B cell (primary cell): ENCODE results near the gene SMC4. TPM values are rescaled to one million over a fixed set of nuclear protein-coding genes. Genes with fewer than 3 reads are reported as not detected.

Source experiments
- ATAC-seq: fragments of 200-7000 bp; cut with Tn5 transposase; one replicate; pipeline ENCODE4 v1.10.0; 2021; ENCODE audit warnings: low read depth, mild to moderate bottlenecking, moderate number of reproducible peaks, moderate library complexity
- CTCF ChIA-PET: fragments of 350-600 bp; sonication (Branson Sonifier 250); formaldehyde crosslinking; loops from one replicate; lab custom pipeline; 2021; ENCODE audit warnings: antibody characterized with exemption, inconsistent platforms; lab: Charles Lee
- POLR2A ChIA-PET: fragments of 350-600 bp; sonication (Branson Sonifier 250); formaldehyde crosslinking; loops from one replicate; lab custom pipeline; 2021; ENCODE audit warnings: antibody characterized with exemption; lab: Charles Lee
- DNase-seq: peaks from one replicate; pipeline ENCODE4 v3.0.0; 2013
- H2AFZ ChIP-seq: 2 replicates; pipeline ENCODE4 v1.6.1; 2012; ENCODE audit warnings: mild to moderate bottlenecking, low read depth, low read length; ENCODE audit not compliant: insufficient read depth, poor library complexity, severe bottlenecking
- H3K27ac ChIP-seq, 2 donors: 1 replicate in 1 of 2; 2 replicates in 1 of 2; pipeline ENCODE4 v1.5.1; 2012 to 2013; ENCODE audit warnings: low read length in 2 of 2, mild to moderate bottlenecking in 2 of 2, moderate library complexity in 1 of 2
- H3K27me3 ChIP-seq, 4 experiments: fragments of 200-600 bp in 1 of 4; sonication (generic) in 1 of 4; replicated peaks in 1 of 4; 1 replicate in 2 of 4; 2 replicates in 2 of 4; pipeline versions ENCODE4 v1.6.1 to v1.7.0; 2013 to 2016; ENCODE audit warnings: low read length in 3 of 4, mild to moderate bottlenecking in 2 of 4, mixed read lengths in 1 of 4, moderate library complexity in 1 of 4; ENCODE audit not compliant: insufficient read depth in 4 of 4, control insufficient read depth in 3 of 4; ENCODE audit errors: control extremely low read depth in 1 of 4
- H3K36me3 ChIP-seq, 2 experiments: replicated peaks in 1 of 2; 1 replicate in 1 of 2; 2 replicates in 1 of 2; pipeline versions ENCODE4 v1.6.1 to v1.7.1; 2013; ENCODE audit warnings: low read length in 1 of 2; ENCODE audit not compliant: insufficient read depth in 2 of 2, control insufficient read depth in 1 of 2; ENCODE audit errors: control extremely low read depth in 1 of 2, extremely low read depth in 1 of 2
- H3K4me1 ChIP-seq, 2 donors: fragments of 200-600 bp in 1 of 2; sonication (generic) in 1 of 2; 1 replicate in 1 of 2; 2 replicates in 1 of 2; pipeline versions ENCODE4 v1.5.1 to v1.6.1; 2013 to 2017; ENCODE audit warnings: low read length in 2 of 2; ENCODE audit not compliant: control insufficient read depth in 2 of 2, insufficient read depth in 2 of 2
- H3K4me2 ChIP-seq: replicated peaks from 2 replicates; pipeline ENCODE3; 2012; ENCODE audit warnings: mild to moderate bottlenecking, low read depth, low read length; ENCODE audit not compliant: poor library complexity, severe bottlenecking
- H3K4me3 ChIP-seq, 5 experiments: fragments of 200-600 bp in 1 of 5; sonication (generic) in 1 of 5; 1 replicate in 3 of 5; 2 replicates in 2 of 5; pipeline versions ENCODE4 v1.5.1 to v1.7.0; 2011 to 2016; ENCODE audit warnings: low read length in 4 of 5, mild to moderate bottlenecking in 4 of 5, low read depth in 2 of 5, control low read depth in 1 of 5, moderate library complexity in 1 of 5; ENCODE audit not compliant: insufficient read depth in 1 of 5; ENCODE audit errors: control extremely low read depth in 1 of 5, extremely low read depth in 1 of 5
- H3K79me2 ChIP-seq: fragments of 200-600 bp; sonication (generic); one replicate; pipeline ENCODE4 v1.6.0; 2016; ENCODE audit warnings: low read length; ENCODE audit not compliant: control insufficient read depth, insufficient read depth
- H3K9ac ChIP-seq: fragments of 200-600 bp; sonication (generic); 2 replicates; pipeline ENCODE4 v1.6.1; 2017; ENCODE audit warnings: mild to moderate bottlenecking, low read length, moderate library complexity
- H3K9me3 ChIP-seq, 3 donors: one replicate each; pipeline versions ENCODE4 v1.6.1 to v1.7.1; 2013; ENCODE audit warnings: low read length in 2 of 3; ENCODE audit not compliant: control insufficient read depth in 2 of 3, insufficient read depth in 1 of 3; ENCODE audit errors: control extremely low read depth in 1 of 3
- H4K20me1 ChIP-seq: 2 replicates; pipeline ENCODE4 v1.6.0; 2012; ENCODE audit warnings: mild to moderate bottlenecking, low read length; ENCODE audit not compliant: insufficient read depth, control insufficient read depth, poor library complexity, severe bottlenecking
- H3K27ac Mint-ChIP-seq: one replicate; pipeline ENCODE4 v1.8.0; 2021; ENCODE audit warnings: mixed read lengths
- H3K27me3 Mint-ChIP-seq: one replicate; pipeline ENCODE4 v1.8.0; 2021; ENCODE audit warnings: mixed read lengths
- H3K4me1 Mint-ChIP-seq: one replicate; pipeline ENCODE4 v1.8.0; 2021; ENCODE audit warnings: mixed read lengths
- H3K4me3 Mint-ChIP-seq: one replicate; pipeline ENCODE4 v1.8.0; 2021; ENCODE audit warnings: mixed read lengths
- H3K9me3 Mint-ChIP-seq: one replicate; pipeline ENCODE4 v1.8.0; 2022; ENCODE audit warnings: mixed read lengths; ENCODE audit not compliant: insufficient read depth
- EZH2 ChIP-seq: IDR thresholded peaks from 2 replicates; pipeline ENCODE4 v1.6.1; 2012; ENCODE audit warnings: borderline replicate concordance, low read depth, mild to moderate bottlenecking, moderate library complexity, low read length; ENCODE audit not compliant: insufficient read depth, poor library complexity, severe bottlenecking
- WGBS: methylation state at CpG from one replicate; pipeline ENCODE4 v1.1.5; 2013; ENCODE audit warnings: missing lambda C conversion rate; ENCODE audit not compliant: insufficient coverage; 5-methylcytosine and 5-hydroxymethylcytosine counted together
- intact Hi-C: fragments of 100-400 bp; cut with micrococcal nuclease; formaldehyde crosslinking; loops from one replicate; pipeline ENCODE4 v1.10.0; 2022
- polyA plus RNA-seq: library from polyadenylated mRNA; depleted of rRNA; stranded (reverse); fragments of >200 nt; gene quantifications from 2 replicates; pipeline ENCODE4 v1.2.3, GENCODE V29; 2012
- total RNA-seq, 2 donors: library from RNA; stranded (reverse); fragments of 120-200 nt in 1 of 2; gene quantifications; 1 replicate in 1 of 2; 2 replicates in 1 of 2; pipeline versions ENCODE4 v1.2.3 to v1.2.4, GENCODE V29; 2013 to 2022
- TF ChIP-seq, protein P1 (sequence below): fragments of 200-600 bp; IDR thresholded peaks from one replicate; pipeline ENCODE4 v1.8.0; 2022; ENCODE audit warnings: antibody characterized with exemption, mild to moderate bottlenecking

The SMC4 gene
- total and polyA plus RNA-seq, 2 donors (not counting 1 experiment from before 2014, with no cell fraction given), result 12.4 to 55.1 TPM

DNA sequence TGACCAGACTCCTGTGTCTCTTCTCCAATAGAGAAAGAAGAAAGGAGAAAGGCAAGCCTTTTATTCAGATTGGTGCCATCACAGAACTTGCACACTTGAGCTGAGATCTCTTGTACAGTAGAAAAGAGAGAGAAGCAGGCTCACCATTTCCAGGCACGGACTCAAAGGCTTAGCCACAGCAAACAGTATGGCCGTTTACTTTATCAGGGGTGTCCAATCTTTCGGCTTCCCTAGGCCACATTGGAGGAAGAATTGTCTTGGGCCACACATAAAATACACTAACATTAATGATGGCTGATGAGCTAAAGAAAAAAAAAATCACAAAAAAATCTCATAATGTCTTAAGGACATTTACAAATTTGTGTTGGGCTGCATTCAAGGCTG lies 5.4 kb upstream of the SMC4 start:
- Histone ChIP-seq H3K9me3 (no peaks in the 10 kb centered on the region), H3K4me2 (no peak overlapping the region), H3K4me1 (peaks cover 7 to 8% of the 10 kb centered on the region in 2 donors), H3K27me3 (no peaks in the 10 kb centered on the region), H3K9ac (no peak overlapping the region), H3K27ac (no peak overlapping the region), H4K20me1 (no peaks in the 10 kb centered on the region), H3K36me3 (no peaks in the 10 kb centered on the region), H3K79me2 (peaks cover 45% of the 10 kb centered on the region), H2AFZ (no peak overlapping the region), H3K4me3 (no peak overlapping the region)
- POLR2A ChIA-PET, result no interaction called here
- no CpG with 5 or more reads among the region's 3 CpGs for WGBS
- Mint-ChIP-seq H3K9me3 (no peaks in the 10 kb centered on the region), H3K27me3 (no peaks in the 10 kb centered on the region), H3K4me1 (peaks cover 21% of the 10 kb centered on the region), H3K27ac (no peak overlapping the region), H3K4me3 (no peak overlapping the region)
- intact Hi-C loops, result no loop called here
- no peak for DNase-seq
- no peak for TF ChIP-seq EZH2
- TF ChIP-seq, protein P1, sequence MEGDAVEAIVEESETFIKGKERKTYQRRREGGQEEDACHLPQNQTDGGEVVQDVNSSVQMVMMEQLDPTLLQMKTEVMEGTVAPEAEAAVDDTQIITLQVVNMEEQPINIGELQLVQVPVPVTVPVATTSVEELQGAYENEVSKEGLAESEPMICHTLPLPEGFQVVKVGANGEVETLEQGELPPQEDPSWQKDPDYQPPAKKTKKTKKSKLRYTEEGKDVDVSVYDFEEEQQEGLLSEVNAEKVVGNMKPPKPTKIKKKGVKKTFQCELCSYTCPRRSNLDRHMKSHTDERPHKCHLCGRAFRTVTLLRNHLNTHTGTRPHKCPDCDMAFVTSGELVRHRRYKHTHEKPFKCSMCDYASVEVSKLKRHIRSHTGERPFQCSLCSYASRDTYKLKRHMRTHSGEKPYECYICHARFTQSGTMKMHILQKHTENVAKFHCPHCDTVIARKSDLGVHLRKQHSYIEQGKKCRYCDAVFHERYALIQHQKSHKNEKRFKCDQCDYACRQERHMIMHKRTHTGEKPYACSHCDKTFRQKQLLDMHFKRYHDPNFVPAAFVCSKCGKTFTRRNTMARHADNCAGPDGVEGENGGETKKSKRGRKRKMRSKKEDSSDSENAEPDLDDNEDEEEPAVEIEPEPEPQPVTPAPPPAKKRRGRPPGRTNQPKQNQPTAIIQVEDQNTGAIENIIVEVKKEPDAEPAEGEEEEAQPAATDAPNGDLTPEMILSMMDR, result no peak
- CTCF ChIA-PET, result interaction anchor here (0.6 to 0.8 kb wide), 2 partner anchors 13 to 362 kb away, joined by 3 to 10 read pairs; no protein-coding TSS in a partner anchor
- no peak for ATAC-seq

DNA sequence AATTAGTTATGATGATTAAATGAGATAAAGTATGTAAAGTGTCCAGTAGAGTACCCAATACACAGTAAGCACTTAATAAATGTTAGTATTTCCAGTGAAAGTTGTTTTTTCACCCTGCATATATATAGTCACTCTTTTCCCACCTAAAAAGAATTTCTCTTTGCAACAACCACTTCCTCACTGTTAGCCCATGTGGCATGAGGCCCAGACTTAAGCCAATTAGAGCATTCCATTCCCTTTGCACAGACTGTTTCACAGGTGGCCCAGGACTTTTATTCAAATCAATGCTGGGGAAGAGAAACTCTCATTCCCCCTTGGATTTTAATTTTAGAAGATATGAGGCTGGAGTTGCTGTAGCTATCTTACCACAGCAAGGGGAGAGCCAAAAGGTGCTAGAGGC lies 4.2 kb upstream of the SMC4 start:
- Histone ChIP-seq H4K20me1 (peaks cover 2% of the 10 kb centered on the region), H3K4me2 (no peak overlapping the region), H3K36me3 (no peaks in the 10 kb centered on the region), H3K27ac (no peak overlapping the region), H3K27me3 (no peaks in the 10 kb centered on the region), H3K9ac (no peak overlapping the region), H3K79me2 (peaks cover 41% of the 10 kb centered on the region), H3K4me3 (no peak overlapping the region), H2AFZ (no peak overlapping the region), H3K4me1 (peaks cover 8 to 11% of the 10 kb centered on the region in 2 donors), H3K9me3 (no peaks in the 10 kb centered on the region)
- CTCF ChIA-PET, result interaction anchor here (1.4 kb wide), 1 partner anchor 18 kb away, joined by 6 read pairs; no protein-coding TSS in a partner anchor
- Mint-ChIP-seq H3K27ac (no peak overlapping the region), H3K4me1 (peaks cover 23% of the 10 kb centered on the region), H3K27me3 (no peaks in the 10 kb centered on the region), H3K4me3 (no peak overlapping the region), H3K9me3 (no peaks in the 10 kb centered on the region)
- ATAC-seq, result no peak
- no peak for DNase-seq
- intact Hi-C loops, result loop anchor here (5.0 kb wide), 3 partner anchors 383 to 1593 kb away; partner anchors contain the start of genes MFSD1 and NMD3
- POLR2A ChIA-PET, result no interaction called here
- TF ChIP-seq EZH2, result no peak
- TF ChIP-seq, protein P1, result no peak
